Fibroblast of lung (primary cell): ENCODE results near the gene TRIP13. TPM values are rescaled to one million over a fixed set of nuclear protein-coding genes. Genes with fewer than 3 reads are reported as not detected.

Source experiments
- DNase-seq, 2 donors: peaks; one replicate each; pipeline versions ENCODE4 v3.0.0 to v3.0.0-alpha.2; 2010; ENCODE audit warnings: low read depth in 2 of 2
- H2AFZ ChIP-seq: 2 replicates; pipeline ENCODE4 v1.5.1; 2012; ENCODE audit warnings: low read length, control low read depth, inconsistent platforms
- H3K27ac ChIP-seq: 2 replicates; pipeline ENCODE4 v1.5.1; 2011; ENCODE audit warnings: low read length, control low read depth; ENCODE audit not compliant: insufficient read depth
- H3K27me3 ChIP-seq: 2 replicates; pipeline ENCODE4 v1.5.1; 2011; ENCODE audit warnings: mild to moderate bottlenecking, low read length; ENCODE audit not compliant: control insufficient read depth, insufficient read depth
- H3K36me3 ChIP-seq: 2 replicates; pipeline ENCODE4 v1.5.1; 2011; ENCODE audit warnings: low read length; ENCODE audit not compliant: control insufficient read depth, insufficient read depth
- H3K4me1 ChIP-seq: 2 replicates; pipeline ENCODE4 v1.5.1; 2011; ENCODE audit warnings: low read length; ENCODE audit not compliant: control insufficient read depth, insufficient read depth; ENCODE audit errors: extremely low read depth
- H3K4me2 ChIP-seq: 2 replicates; pipeline ENCODE4 v1.5.1; 2011; ENCODE audit warnings: low read length, control low read depth; ENCODE audit not compliant: insufficient read depth; ENCODE audit errors: extremely low read depth
- H3K4me3 ChIP-seq, 4 experiments: fragments of 200-600 bp in 1 of 4; sonication (generic) in 1 of 4; replicated peaks in 1 of 4; 2 replicates each; pipeline ENCODE4 v1.5.1; 2011 to 2016; ENCODE audit warnings: low read length in 4 of 4, low read depth in 3 of 4, mild to moderate bottlenecking in 3 of 4, control low read depth in 2 of 4, inconsistent platforms in 1 of 4, mixed read lengths in 1 of 4; ENCODE audit not compliant: insufficient read depth in 1 of 4; ENCODE audit errors: control extremely low read depth in 1 of 4
- H3K79me2 ChIP-seq: 2 replicates; pipeline ENCODE4 v1.5.1; 2012; ENCODE audit warnings: mild to moderate bottlenecking, low read length, inconsistent platforms; ENCODE audit not compliant: control insufficient read depth, insufficient read depth
- H3K9ac ChIP-seq: 2 replicates; pipeline ENCODE4 v1.5.1; 2011; ENCODE audit warnings: mild to moderate bottlenecking, low read length, control low read depth; ENCODE audit not compliant: insufficient read depth
- H3K9me3 ChIP-seq: 2 replicates; pipeline ENCODE4 v1.5.1; 2012; ENCODE audit warnings: low read depth, low read length; ENCODE audit not compliant: control insufficient read depth, insufficient read depth
- H4K20me1 ChIP-seq: 2 replicates; pipeline ENCODE4 v1.5.1; 2011; ENCODE audit warnings: low read length; ENCODE audit not compliant: control insufficient read depth, insufficient read depth; ENCODE audit errors: extremely low read depth
- EZH2 ChIP-seq: IDR thresholded peaks from 2 replicates; pipeline ENCODE4 v1.5.1; 2012; ENCODE audit warnings: low read length, control low read depth, mild to moderate bottlenecking; ENCODE audit errors: missing control alignments
- polyA plus RNA-seq, 2 donors: library from polyadenylated mRNA; depleted of rRNA in 1 of 2; stranded (reverse) in 1 of 2; unstranded in 1 of 2; fragments of >200 nt; gene quantifications; 2 replicates each; pipeline ENCODE4 v1.2.1, GENCODE V29; 2011 to 2012; ENCODE audit warnings: missing spikeins in 1 of 2
- total RNA-seq: library from RNA; depleted of rRNA; stranded (reverse); fragments of >200 nt; gene quantifications from 2 replicates; pipeline ENCODE4 v1.2.1, GENCODE V29; 2014
- TF ChIP-seq, protein P1 (sequence below), 2 donors: IDR thresholded peaks in 1 of 2; conservative IDR thresholded peaks in 1 of 2; 1 replicate in 1 of 2; 2 replicates in 1 of 2; pipeline ENCODE4 v1.5.1; 2011 to 2012; ENCODE audit warnings: low read length in 2 of 2, control low read depth in 1 of 2, inconsistent platforms in 1 of 2, low read depth in 1 of 2, mild to moderate bottlenecking in 1 of 2

Gene TRIP13
- total and polyA plus RNA-seq, 2 donors (not counting 1 experiment from before 2014, with no cell fraction given) = 7.4 to 11.7 TPM

DNA sequence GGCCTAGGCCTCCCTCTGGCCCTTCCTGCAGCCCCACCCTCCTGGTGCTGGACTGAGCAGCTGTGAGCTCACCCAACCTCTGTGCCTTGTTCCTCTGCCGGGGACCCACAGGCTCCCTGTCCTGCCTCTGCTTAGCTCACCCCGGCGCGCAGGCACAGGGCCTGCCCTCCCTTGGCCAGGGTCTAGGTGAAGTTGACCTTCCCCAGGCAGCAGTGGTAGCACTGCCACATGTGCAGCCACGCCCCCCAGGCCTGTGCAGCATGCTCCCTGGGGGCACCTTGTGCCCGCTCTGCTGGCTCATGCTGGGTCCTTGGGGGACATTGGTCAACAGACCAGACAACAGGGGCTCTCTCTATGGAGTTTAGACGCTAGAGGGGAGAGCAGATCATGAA is 18.1 kb downstream of the TRIP13 start:
- DNase-seq = no peak

DNA sequence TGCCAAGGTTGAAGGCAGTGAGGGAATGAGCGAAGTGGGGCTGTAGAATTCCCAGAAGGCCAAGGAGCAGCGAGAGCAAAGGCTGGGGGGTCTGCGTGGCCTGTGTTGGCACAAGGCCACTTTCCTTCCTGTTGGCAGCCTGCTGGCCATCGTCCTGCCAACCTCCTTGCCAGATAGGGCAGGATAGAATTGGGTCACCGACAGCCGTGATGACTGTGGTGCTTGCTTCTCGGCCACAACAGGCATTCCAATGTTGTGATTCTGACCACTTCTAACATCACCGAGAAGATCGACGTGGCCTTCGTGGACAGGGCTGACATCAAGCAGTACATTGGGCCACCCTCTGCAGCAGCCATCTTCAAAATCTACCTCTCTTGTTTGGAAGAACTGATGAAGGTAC is 18.9 kb downstream of the TRIP13 start:
- no peaks in the 10 kb centered on the region for H4K20me1 ChIP-seq
- no peaks in the 10 kb centered on the region for H3K79me2 ChIP-seq
- peak; percentile 73 to 95 for DNase-seq
- H3K9ac ChIP-seq = no peak overlapping the region
- no peak overlapping the region for H3K4me3 ChIP-seq
- no peak overlapping the region for H3K27ac ChIP-seq
- H3K36me3 ChIP-seq = peaks cover 20% of the 10 kb centered on the region
- H3K9me3 ChIP-seq = no peaks in the 10 kb centered on the region
- H3K4me2 ChIP-seq = no peak overlapping the region
- TF ChIP-seq, protein P1, sequence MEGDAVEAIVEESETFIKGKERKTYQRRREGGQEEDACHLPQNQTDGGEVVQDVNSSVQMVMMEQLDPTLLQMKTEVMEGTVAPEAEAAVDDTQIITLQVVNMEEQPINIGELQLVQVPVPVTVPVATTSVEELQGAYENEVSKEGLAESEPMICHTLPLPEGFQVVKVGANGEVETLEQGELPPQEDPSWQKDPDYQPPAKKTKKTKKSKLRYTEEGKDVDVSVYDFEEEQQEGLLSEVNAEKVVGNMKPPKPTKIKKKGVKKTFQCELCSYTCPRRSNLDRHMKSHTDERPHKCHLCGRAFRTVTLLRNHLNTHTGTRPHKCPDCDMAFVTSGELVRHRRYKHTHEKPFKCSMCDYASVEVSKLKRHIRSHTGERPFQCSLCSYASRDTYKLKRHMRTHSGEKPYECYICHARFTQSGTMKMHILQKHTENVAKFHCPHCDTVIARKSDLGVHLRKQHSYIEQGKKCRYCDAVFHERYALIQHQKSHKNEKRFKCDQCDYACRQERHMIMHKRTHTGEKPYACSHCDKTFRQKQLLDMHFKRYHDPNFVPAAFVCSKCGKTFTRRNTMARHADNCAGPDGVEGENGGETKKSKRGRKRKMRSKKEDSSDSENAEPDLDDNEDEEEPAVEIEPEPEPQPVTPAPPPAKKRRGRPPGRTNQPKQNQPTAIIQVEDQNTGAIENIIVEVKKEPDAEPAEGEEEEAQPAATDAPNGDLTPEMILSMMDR (conservative IDR thresholded peaks at IDR 0.05 in 1 of 2, IDR thresholded peaks at IDR 0.05 in 1 of 2; ENCODE audit: low read depth in 1 of 2, low read length in 2 of 2) = no peak
- no peak for TF ChIP-seq EZH2
- H2AFZ ChIP-seq = no peak overlapping the region
- H3K4me1 ChIP-seq = no peaks in the 10 kb centered on the region
- H3K27me3 ChIP-seq = no peaks in the 10 kb centered on the region

More for the DNA sequence above, 18.1 kb downstream of the TRIP13 start:
- H4K20me1 ChIP-seq = no peaks in the 10 kb centered on the region
- peaks cover 17% of the 10 kb centered on the region for H3K36me3 ChIP-seq
- H3K9me3 ChIP-seq = no peaks in the 10 kb centered on the region
- H3K9ac ChIP-seq = no peak overlapping the region
- H3K4me2 ChIP-seq = no peak overlapping the region
- TF ChIP-seq EZH2 = no peak
- TF ChIP-seq, protein P1 (conservative IDR thresholded peaks at IDR 0.05 in 1 of 2, IDR thresholded peaks at IDR 0.05 in 1 of 2; ENCODE audit: low read depth in 1 of 2, low read length in 2 of 2) = no peak
- no peak overlapping the region for H3K27ac ChIP-seq
- no peaks in the 10 kb centered on the region for H3K4me1 ChIP-seq
- H2AFZ ChIP-seq = no peak overlapping the region
- no peaks in the 10 kb centered on the region for H3K79me2 ChIP-seq
- H3K4me3 ChIP-seq = no peak overlapping the region
- H3K27me3 ChIP-seq = no peaks in the 10 kb centered on the region

DNA sequence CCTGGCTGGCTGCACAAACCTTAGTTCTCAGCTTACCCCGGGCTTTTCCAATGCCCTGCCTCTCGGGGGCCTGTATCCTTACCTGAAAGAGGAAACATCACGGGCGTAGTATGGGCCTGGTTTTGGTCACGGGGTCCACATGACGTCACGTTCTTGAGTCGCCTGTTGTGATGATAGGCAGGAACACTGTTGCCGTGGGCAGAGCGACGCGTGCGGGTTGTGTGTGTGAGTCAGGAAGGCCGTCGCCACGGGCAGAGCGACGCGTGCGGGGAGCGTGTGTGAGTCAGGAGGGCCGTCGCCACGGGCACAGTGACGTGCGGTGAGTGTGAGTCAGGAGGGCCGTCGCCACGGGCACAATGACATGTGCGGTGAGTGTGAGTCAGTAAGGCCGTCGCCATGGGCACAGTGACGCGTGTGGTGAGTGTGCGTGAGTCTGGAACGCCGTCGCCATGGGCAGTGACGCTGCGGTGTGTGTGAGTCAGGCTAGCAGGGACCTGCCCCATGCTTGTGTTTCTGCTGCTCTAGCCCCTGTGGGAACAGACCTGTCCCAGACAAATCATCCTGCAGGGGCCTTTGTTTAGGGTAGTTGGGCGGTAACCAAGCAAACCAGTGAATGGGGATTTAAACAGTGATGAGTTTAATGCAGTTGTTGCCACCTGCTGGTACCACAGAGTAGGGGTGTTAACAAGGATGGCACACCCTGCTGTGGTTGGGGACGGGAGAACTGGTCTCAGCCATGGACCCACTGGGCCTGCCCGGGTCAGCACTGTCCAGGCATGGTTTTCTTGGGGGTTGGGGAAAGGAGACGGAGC is 19.8 kb downstream of the TRIP13 start:
- H3K4me3 ChIP-seq = no peak overlapping the region
- no peak overlapping the region for H3K4me2 ChIP-seq
- H2AFZ ChIP-seq = no peak overlapping the region
- H3K4me1 ChIP-seq = no peaks in the 10 kb centered on the region
- peak overlapping the region; percentile 7 for H3K9ac ChIP-seq
- peak; percentile 96 to 99 for DNase-seq
- no peaks in the 10 kb centered on the region for H3K9me3 ChIP-seq
- no peaks in the 10 kb centered on the region for H4K20me1 ChIP-seq
- peaks cover 15% of the 10 kb centered on the region for H3K36me3 ChIP-seq
- TF ChIP-seq, protein P1 (conservative IDR thresholded peaks at IDR 0.05 in 1 of 2, IDR thresholded peaks at IDR 0.05 in 1 of 2; ENCODE audit: low read depth in 1 of 2, low read length in 2 of 2) = peak in 1 of 2 donors; percentile 34
- TF ChIP-seq EZH2 = no peak
- H3K79me2 ChIP-seq = no peaks in the 10 kb centered on the region
- no peaks in the 10 kb centered on the region for H3K27me3 ChIP-seq
- no peak overlapping the region for H3K27ac ChIP-seq
